NOMO-1 (cell line): ENCODE data around the gene SHOX.
"Not testable (repeated sequence)": the region's sequence is repeated elsewhere in the genome, so short reads cannot be mapped to it uniquely, and the experiment has no call there.

Experiments
- DNase-seq, 2 experiments: peaks; one replicate each; lab custom pipeline; 2025; ENCODE audit not compliant: unreplicated experiment in 2 of 2; lab: John Stamatoyannopoulos, UW

SHOX gene

GRCh38 chrX:621705-622503 is 8.7 kb upstream of the SHOX start:
- no peak for DNase-seq

DNA sequence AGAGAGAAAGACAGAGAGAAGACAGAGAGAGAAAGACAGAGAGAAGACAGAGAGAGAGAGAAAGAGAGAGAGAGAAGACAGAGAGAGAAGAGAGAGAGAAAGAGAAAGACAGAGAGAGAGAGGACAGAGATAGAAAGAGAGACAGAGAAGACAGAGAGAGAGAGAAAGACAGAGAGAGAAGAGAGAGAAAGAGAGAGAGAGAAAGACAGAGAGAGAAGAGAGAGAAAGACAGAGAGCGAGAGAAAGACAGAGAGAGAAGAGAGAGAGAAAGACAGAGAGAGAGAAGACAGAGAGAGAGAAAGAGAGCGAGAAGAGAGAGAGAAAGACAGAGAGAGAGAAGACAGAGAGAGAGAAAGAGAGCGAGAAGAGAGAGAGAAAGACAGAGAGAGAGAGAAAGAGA is 7.8 kb upstream of the SHOX start:
- not testable (repeated sequence) for DNase-seq

DNA sequence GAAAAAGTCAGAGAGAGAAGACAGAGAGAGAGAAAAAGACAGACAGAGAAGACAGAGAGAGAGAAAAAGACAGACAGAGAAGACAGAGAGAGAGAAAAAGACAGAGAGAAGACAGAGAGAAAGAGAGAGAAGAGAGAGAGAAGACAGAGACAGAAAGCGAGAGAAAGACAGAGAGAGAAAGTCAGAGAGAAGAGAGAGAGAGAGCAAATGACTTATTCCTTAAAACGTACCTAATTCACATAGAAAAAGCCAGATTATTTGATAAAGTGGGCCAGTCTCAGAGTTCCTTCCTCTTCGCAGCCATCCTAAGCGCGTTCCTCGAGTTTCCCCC is 7.4 kb upstream of the SHOX start:
- peak in 1 of 2 experiments; percentile 74 for DNase-seq

GRCh38 chrX:623599-624315 is 6.8 kb upstream of the SHOX start:
- peak; percentile 50 to 74 for DNase-seq

GRCh38 chrX:625137-625691 is 5.4 kb upstream of the SHOX start:
- peak in 1 of 2 experiments; percentile 25 for DNase-seq

- DNase-seq: not testable (repeated sequence)
Observed at GRCh38 chrX:626047-626446, 4.5 kb upstream of the SHOX start.

GRCh38 chrX:626745-627509 is 3.7 kb upstream of the SHOX start:
- no peak for DNase-seq

DNA sequence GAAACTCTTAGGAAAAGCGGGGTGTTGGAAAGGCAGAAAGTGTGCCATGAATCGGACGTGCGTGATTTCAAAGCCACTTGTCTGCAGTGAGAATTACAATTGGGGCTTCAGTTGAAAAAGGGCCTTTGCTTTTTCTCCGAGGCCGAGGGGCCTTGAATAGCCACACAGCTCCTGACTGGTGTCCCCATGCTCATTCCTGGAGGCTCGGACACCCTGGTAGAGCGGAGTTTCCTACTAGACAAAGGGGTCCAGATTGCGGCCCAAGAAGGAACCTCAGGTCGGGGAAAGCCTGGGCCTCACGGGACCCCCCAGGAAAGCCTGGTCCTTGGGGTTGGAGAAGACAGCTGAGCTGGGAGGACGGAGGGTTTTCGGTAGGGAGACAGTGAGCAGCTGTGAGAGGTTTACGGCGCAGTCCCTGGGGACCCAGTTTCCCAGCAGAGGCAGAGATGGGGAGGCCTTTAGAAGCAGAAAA is 3.0 kb upstream of the SHOX start:
- no peak for DNase-seq

DNA sequence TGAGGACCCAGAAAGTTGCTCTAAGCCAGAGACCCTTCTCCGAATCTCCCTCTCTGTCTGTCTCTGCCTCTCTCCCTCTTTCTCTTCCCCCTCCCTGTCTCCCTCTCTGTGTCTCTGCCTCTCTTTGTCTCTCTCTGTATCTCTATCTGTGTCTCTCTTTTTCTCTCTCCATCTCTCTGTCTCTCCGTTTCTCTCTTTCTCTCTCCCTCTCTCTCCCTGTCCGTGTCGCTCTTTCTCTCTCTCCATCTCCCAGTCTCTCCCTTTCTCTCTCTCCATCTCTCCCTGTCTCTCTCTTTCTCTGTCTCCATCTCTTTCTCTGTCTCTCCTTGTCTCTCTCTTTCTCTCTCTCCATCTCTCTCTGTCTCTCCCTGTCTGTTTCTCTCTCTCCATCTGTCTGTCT is 2.6 kb upstream of the SHOX start:
- DNase-seq: no peak

DNA sequence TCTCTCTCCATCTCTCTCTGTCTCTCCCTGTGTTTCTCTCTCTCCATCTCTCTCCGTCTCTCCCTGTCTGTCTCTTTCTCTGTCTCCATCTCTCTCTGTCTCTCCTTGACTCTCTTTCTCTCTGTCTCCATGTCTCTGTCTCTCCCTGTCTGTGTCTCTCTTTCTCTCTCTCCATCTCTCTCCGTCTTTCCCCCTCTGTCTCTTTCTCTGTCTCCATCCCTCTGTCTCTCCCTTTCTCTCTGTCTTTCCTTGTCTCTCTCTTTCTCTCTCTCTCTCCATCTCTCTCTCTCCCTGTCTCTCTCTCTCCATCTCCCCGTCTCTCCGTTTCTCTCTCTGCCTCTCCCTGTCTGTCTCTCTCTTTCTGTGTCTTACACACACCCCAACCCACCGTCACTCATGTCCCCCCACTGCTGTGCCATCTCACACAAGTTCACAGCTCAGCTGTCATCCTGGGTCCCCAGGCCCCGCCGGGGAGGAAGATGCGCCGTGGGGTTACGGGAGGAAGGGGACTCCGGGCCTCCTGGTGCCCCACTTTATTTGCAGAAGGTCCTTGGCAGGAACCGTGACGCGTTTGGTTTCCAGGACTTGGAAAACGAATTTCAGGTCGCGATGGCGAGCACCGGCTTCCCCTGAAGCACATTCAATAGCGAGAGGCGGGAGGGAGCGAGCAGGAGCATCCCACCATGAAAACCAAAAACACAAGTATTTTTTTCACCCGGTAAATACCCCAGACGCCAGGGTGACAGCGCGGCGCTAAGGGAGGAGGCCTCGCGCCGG is 1.2 kb upstream of the SHOX start:
- no peak for DNase-seq

DNA sequence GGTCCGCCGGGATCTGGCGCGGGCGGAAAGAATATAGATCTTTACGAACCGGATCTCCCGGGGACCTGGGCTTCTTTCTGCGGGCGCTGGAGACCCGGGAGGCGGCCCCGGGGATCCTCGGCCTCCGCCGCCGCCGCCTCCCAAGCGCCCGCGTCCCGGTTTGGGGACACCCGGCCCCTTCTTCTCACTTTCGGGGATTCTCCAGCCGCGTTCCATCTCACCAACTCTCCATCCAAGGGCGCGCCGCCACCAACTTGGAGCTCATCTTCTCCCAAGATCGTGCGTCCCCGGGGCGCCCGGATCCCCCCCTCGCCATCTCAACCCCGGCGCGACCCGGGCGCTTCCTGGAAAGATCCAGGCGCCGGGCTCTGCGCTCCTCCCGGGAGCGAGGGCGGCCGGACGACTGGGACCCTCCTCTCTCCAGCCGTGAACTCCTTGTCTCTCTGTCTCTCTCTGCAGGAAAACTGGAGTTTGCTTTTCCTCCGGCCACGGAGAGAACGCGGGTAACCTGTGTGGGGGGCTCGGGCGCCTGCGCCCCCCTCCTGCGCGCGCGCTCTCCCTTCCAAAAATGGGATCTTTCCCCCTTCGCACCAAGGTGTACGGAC is 482 bp upstream of the SHOX start:
- DNase-seq: no peak

- DNase-seq: no peak
Observed at GRCh38 chrX:631802-632365, 1.3 kb downstream of the SHOX start.

DNA sequence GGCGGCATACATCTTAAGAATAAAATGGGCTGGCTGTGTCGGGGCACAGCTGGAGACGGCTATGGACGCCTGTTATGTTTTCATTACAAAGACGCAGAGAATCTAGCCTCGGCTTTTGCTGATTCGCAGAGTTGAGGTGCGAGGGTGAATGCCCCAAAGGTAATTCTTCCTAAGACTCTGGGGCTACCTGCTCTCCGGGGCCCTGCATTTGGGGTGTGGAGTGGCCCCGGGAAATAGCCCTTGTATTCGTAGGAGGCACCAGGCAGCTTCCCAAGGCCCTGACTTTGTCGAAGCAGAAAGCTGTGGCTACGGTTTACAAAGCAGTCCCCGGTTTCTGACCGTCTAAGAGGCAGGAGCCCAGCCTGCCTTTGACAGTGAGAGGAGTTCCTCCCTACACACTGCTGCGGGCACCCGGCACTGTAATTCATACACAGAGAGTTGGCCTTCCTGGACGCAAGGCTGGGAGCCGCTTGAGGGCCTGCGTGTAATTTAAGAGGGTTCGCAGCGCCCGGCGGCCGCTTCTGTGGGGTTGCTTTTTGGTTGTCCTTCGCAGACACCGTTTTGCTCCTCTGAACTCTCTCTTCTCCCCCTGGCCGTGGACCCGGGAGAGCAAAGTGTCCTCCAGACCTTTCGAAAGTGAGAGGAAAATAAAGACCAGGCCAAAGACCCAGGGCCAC is 1.9 kb downstream of the SHOX start:
- DNase-seq: no peak

DNA sequence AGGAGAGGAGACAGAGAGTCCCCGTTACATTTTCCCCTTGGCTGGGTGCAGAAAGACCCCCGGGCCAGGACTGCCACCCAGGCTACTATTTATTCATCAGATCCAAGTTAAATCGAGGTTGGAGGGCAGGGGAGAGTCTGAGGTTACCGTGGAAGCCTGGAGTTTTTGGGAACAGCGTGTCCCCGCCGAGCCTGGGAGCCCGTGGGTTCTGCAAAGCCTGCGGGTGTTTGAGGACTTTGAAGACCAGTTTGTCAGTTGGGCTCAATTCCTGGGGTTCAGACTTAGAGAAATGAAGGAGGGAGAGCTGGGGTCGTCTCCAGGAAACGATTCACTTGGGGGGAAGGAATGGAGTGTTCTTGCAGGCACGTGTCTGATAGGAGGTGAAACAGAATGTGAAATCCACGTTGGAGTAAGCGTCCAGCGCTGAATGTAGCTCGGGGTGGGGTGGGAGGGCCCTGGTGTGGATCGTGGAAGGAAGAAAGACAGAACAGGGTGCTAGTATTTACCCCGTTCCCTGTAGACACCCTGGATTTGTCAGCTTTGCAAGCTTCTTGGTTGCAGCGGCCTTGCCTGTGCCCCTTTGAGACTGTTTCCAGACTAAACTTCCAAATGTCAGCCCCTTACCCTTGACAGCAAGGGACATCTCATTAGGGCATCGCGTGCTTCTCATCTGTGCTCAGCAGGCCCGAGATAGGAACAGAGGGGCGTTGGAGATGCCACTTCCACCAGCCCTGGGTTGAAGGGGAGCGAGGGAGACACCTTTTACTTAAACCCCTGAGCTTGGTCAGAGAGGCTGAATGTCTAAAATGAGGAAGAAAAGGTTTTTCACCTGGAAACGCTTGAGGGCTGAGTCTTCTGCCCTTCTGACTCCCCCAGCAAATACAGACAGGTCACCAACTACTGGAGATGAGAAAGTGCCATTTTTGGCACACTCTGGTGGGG is 2.7 kb downstream of the SHOX start:
- DNase-seq: no peak

DNA sequence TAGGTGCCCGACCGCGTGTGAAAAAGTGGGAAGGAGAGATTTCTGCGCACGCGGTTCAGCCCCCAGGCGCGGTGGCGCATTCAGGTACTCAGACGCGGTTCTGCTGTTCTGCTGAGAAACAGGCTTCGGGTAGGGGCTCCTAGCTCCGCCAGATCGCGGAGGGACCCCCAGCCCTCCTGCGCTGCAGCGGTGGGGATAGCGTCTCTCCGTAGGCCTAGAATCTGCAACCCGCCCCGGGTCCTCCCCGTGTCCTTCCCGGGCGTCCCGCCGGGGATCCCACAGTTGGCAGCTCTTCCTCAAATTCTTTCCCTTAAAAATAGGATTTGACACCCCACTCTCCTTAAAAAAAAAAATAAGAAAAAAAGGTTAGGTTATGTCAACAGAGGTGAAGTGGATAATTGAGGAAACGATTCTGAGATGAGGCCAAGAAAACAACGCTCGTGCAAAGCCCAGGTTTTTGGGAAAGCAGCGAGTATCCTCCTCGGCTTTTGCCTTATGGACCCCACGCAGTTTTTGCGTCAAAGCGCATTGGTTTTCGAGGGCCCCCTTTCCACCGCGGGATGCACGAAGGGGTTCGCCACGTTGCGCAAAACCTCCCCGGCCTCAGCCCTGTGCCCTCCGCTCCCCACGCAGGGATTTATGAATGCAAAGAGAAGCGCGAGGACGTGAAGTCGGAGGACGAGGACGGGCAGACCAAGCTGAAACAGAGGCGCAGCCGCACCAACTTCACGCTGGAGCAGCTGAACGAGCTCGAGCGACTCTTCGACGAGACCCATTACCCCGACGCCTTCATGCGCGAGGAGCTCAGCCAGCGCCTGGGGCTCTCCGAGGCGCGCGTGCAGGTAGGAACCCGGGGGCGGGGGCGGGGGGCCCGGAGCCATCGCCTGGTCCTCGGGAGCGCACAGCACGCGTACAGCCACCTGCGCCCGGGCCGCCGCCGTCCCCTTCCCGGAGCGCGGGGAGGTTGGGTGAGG is 3.7 kb downstream of the SHOX start:
- no peak for DNase-seq

GRCh38 chrX:635428-636090 is 5.0 kb downstream of the SHOX start:
- no peak for DNase-seq
